NCI-H460 (cell line): ENCODE measurements around the gene DHH. TPM values are rescaled to one million over a fixed set of nuclear protein-coding genes. Genes with fewer than 3 reads are reported as not detected.

Experiments used
- small RNA-seq, 2 experiments: library from RNA; depleted of rRNA; stranded (forward); fragments of <200 nt; gene quantifications; one replicate each; pipeline ENCODE3, GENCODE V24; 2014
- total RNA-seq: library from RNA; depleted of rRNA; stranded (reverse); fragments of >200 nt; shearing (Covaris generic); gene quantifications from 2 replicates; pipeline ENCODE4 v1.2.3, GENCODE V29; 2014; rRNA removed

Gene DHH
- total RNA-seq, 1 experiment from 2014 or later, result 0.07 TPM

Small RNAs within 50 kb of the gene (small RNA-seq; reads per million reads assigned to genes)
- 0 reads per million in 2 experiments for gene RF00019

Other genes starting within 250 kb of the DHH start
- gene DDX23, start 242.6 kb downstream of the DHH start, total RNA-seq, result 67.8 and 68.6 TPM in 2 replicates
- gene RND1, start 228.9 kb downstream of the DHH start, total RNA-seq, result 0.17 TPM in 1 of 2 replicates, not detected in the other
- gene FKBP11, start 169.3 kb downstream of the DHH start, total RNA-seq, result 47.1 and 54.6 TPM in 2 replicates
- gene ARF3, start 137.3 kb downstream of the DHH start, total RNA-seq, result 45.5 and 50.8 TPM in 2 replicates
- 3.9 and 4.5 TPM in 2 replicates for gene WNT10B, start 123.1 kb downstream of the DHH start, total RNA-seq
- not detected in 2 replicates for gene WNT1, start 116.5 kb downstream of the DHH start, total RNA-seq
- gene DDN, start 95.4 kb downstream of the DHH start, total RNA-seq, result 0.40 and 0.50 TPM in 2 replicates
- gene PRKAG1, start 76.0 kb downstream of the DHH start, total RNA-seq, result 90.7 and 92.8 TPM in 2 replicates
- gene KMT2D, start 34.0 kb downstream of the DHH start, total RNA-seq, result 19.1 and 21.0 TPM in 2 replicates
- 3.6 and 5.1 TPM in 2 replicates for gene RHEBL1, start 24.8 kb downstream of the DHH start, total RNA-seq
- 34.0 and 35.6 TPM in 2 replicates for gene LMBR1L, start 16.0 kb upstream of the DHH start, total RNA-seq
- 1,553 and 1,790 TPM in 2 replicates for gene TUBA1B, start 36.6 kb upstream of the DHH start, total RNA-seq
- 216 and 232 TPM in 2 replicates for gene TUBA1A, start 94.3 kb upstream of the DHH start, total RNA-seq
- gene TUBA1C, start 170.3 kb upstream of the DHH start, total RNA-seq, result 618 and 693 TPM in 2 replicates
- 1.7 and 3.4 TPM in 2 replicates for gene PRPH, start 200.3 kb upstream of the DHH start, total RNA-seq
- 35.2 and 50.5 TPM in 2 replicates for gene TROAP, start 228.5 kb upstream of the DHH start, total RNA-seq
- 0.50 and 0.55 TPM in 2 replicates for gene C1QL4, start 242.4 kb upstream of the DHH start, total RNA-seq